Measurements from ENCODE around the gene RPL18. TPM values are rescaled to one million over a fixed set of nuclear protein-coding genes. Genes with fewer than 3 reads are reported as not detected.

Gene RPL18
- total RNA-seq, 1 experiment from 2014 or later: 1,812 TPM

GRCh38 chr19:48603001-48603400 lies 16.0 kb downstream of the RPL18 start:
- intact Hi-C loops (cut with micrococcal nuclease; ENCODE audit: unreplicated experiment): no loop called here
- ChIA-PET POLR2A (no interaction called here), CTCF (no interaction called here)
- no TSS peak for BruUV-seq (replicated peaks)
- Histone ChIP-seq H3K27me3 (replicated peaks; ENCODE audit: control insufficient read depth, insufficient read depth, low read length) (no peaks in the 10 kb centered on the region), H3K4me3 (ENCODE audit: low read depth, low read length) (no peak overlapping the region), H3K4me1 (peaks cover 7% of the 10 kb centered on the region), H3K36me3 (ENCODE audit: control insufficient read depth, insufficient read depth, low read length) (no peaks in the 10 kb centered on the region), H3K9me3 (no peaks in the 10 kb centered on the region)
- no peak overlapping the region for H3K27ac Mint-ChIP-seq (ENCODE audit: unreplicated experiment)
- TF ChIP-seq CTCF (IDR thresholded peaks at IDR 0.05; ENCODE audit: insufficient read depth in 1 of 2, low read depth in 1 of 2, low read length in 1 of 2, severe bottlenecking in 1 of 2, unreplicated experiment in 1 of 2): no peak
- no peak for DNase-seq
- H3K9me3 Mint-ChIP-seq (ENCODE audit: unreplicated experiment): no peaks in the 10 kb centered on the region
- H3K4me3 Mint-ChIP-seq (ENCODE audit: unreplicated experiment): no peak overlapping the region
- H3K4me1 Mint-ChIP-seq (ENCODE audit: low read depth, unreplicated experiment): peaks cover 8% of the 10 kb centered on the region
- H3K36me3 Mint-ChIP-seq (ENCODE audit: insufficient read depth, unreplicated experiment): peaks cover 5% of the 10 kb centered on the region
- H3K27me3 Mint-ChIP-seq (ENCODE audit: insufficient read depth, unreplicated experiment): no peaks in the 10 kb centered on the region

GRCh38 chr19:48600679-48601417 lies 18.1 kb downstream of the RPL18 start:
- TF ChIP-seq CTCF (IDR thresholded peaks at IDR 0.05; ENCODE audit: insufficient read depth in 1 of 2, low read depth in 1 of 2, low read length in 1 of 2, severe bottlenecking in 1 of 2, unreplicated experiment in 1 of 2): no peak
- BruUV-seq (replicated peaks): no TSS peak
- H3K9me3 ChIP-seq: no peaks in the 10 kb centered on the region
- Mint-ChIP-seq H3K36me3 (ENCODE audit: insufficient read depth, unreplicated experiment) (peaks cover 5% of the 10 kb centered on the region), H3K27ac (ENCODE audit: unreplicated experiment) (no peak overlapping the region), H3K4me3 (ENCODE audit: unreplicated experiment) (peak overlapping the region; percentile 68), H3K9me3 (ENCODE audit: unreplicated experiment) (no peaks in the 10 kb centered on the region), H3K4me1 (ENCODE audit: low read depth, unreplicated experiment) (peaks cover 8% of the 10 kb centered on the region), H3K27me3 (ENCODE audit: insufficient read depth, unreplicated experiment) (no peaks in the 10 kb centered on the region)
- no peak for DNase-seq
- H3K4me3 ChIP-seq (ENCODE audit: low read depth, low read length): no peak overlapping the region
- intact Hi-C loops (cut with micrococcal nuclease; ENCODE audit: unreplicated experiment): no loop called here
- POLR2A ChIA-PET: interaction anchor here (0.6 kb wide), 1 partner anchor 18 kb away, joined by 3 read pairs; the partner anchor contains the start of gene RPL18
- H3K4me1 ChIP-seq: peaks cover 7% of the 10 kb centered on the region
- CTCF ChIA-PET: interaction anchor here (0.7 to 0.8 kb wide), 2 partner anchors 12 to 209 kb away, joined by 3 to 4 read pairs; no protein-coding TSS in a partner anchor
- H3K27me3 ChIP-seq (replicated peaks; ENCODE audit: control insufficient read depth, insufficient read depth, low read length): no peaks in the 10 kb centered on the region
- no peaks in the 10 kb centered on the region for H3K36me3 ChIP-seq (ENCODE audit: control insufficient read depth, insufficient read depth, low read length)

GRCh38 chr19:48598996-48599700 lies 19.8 kb downstream of the RPL18 start:
- H3K9me3 ChIP-seq: no peaks in the 10 kb centered on the region
- Mint-ChIP-seq H3K4me1 (ENCODE audit: low read depth, unreplicated experiment) (peaks cover 8% of the 10 kb centered on the region), H3K27ac (ENCODE audit: unreplicated experiment) (no peak overlapping the region), H3K36me3 (ENCODE audit: insufficient read depth, unreplicated experiment) (peaks cover 5% of the 10 kb centered on the region), H3K9me3 (ENCODE audit: unreplicated experiment) (no peaks in the 10 kb centered on the region), H3K4me3 (ENCODE audit: unreplicated experiment) (no peak overlapping the region), H3K27me3 (ENCODE audit: insufficient read depth, unreplicated experiment) (no peaks in the 10 kb centered on the region)
- H3K27me3 ChIP-seq (replicated peaks; ENCODE audit: control insufficient read depth, insufficient read depth, low read length): no peaks in the 10 kb centered on the region
- intact Hi-C loops (cut with micrococcal nuclease; ENCODE audit: unreplicated experiment): no loop called here
- CTCF ChIA-PET: no interaction called here
- no peak for DNase-seq
- BruUV-seq (replicated peaks): no TSS peak
- no peaks in the 10 kb centered on the region for H3K36me3 ChIP-seq (ENCODE audit: control insufficient read depth, insufficient read depth, low read length)
- no peak for TF ChIP-seq CTCF (IDR thresholded peaks at IDR 0.05; ENCODE audit: insufficient read depth in 1 of 2, low read depth in 1 of 2, low read length in 1 of 2, severe bottlenecking in 1 of 2, unreplicated experiment in 1 of 2)
- H3K4me1 ChIP-seq: peaks cover 7% of the 10 kb centered on the region
- POLR2A ChIA-PET: no interaction called here
- H3K4me3 ChIP-seq (ENCODE audit: low read depth, low read length): no peak overlapping the region

Data from Caco-2 (cell line).